ENCODE data around the gene ITPR2. TPM values are rescaled to one million over a fixed set of nuclear protein-coding genes. Genes with fewer than 3 reads are reported as not detected.

ITPR2 gene
- total and polyA plus RNA-seq, 2 of the 13 experiments (the other 11 are each of a cell fraction or from before 2014, with no cell fraction given): 31.9 to 81.9 TPM

DNA sequence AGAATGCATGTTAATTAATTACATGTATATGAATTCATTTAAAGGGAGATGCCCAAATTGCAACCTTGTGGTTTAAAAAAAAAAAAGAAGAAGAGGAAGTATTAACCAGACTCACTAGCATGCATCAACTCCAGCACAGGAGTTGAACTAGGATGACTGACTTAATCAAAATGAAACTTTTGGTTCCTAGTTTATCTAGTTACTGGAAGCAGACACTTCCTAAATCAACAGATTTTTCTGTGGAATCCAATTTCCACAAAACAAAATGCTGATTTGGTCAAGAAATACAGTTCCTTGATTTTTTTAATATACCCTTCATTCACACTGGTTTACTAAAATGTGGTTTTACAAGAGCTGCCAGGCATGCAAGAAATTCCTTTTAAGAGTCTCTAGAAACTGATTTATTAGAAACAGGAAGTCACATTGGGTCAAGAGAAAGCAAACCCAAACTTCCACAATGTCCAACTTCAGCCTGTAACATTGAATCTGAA lies 41.6 kb downstream of the ITPR2 start:
- intact Hi-C loops (cut with micrococcal nuclease; ENCODE audit: unreplicated experiment) (no loop called here), in situ Hi-C loops (cut with HindIII; ENCODE audit: extremely low pct_ligation_motif_present, low pct_unique_long_range_greater_than_20kb) (no loop called here)
- ChIA-PET CTCF (ENCODE audit: low intra/inter-chr PET ratio, low total read pairs) (no interaction called here), POLR2A (no interaction called here)
- H3K9me3 ChIP-seq (ENCODE audit: low read length): no peaks in the 10 kb centered on the region
- peaks cover 16% of the 10 kb centered on the region for H4K20me1 ChIP-seq (ENCODE audit: insufficient read depth, low read length)
- H3K36me3 ChIP-seq (replicated peaks in 1 of 2; ENCODE audit: control insufficient read depth in 1 of 2, insufficient read depth in 2 of 2, low read length in 2 of 2): peaks cover 6 to 39% of the 10 kb centered on the region in 2 experiments
- DNase-seq (ENCODE audit: low spot score) (no peak), ATAC-seq (no peak), FAIRE-seq (no peak)
- H3K4me1 ChIP-seq (ENCODE audit: insufficient read depth, low read length): peaks cover 59% of the 10 kb centered on the region
- no peaks in the 10 kb centered on the region for H3K27me3 ChIP-seq (ENCODE audit: control insufficient read depth in 1 of 2, insufficient read depth in 2 of 2, low read length in 2 of 2)
- H3K9ac ChIP-seq (ENCODE audit: insufficient read depth, low read depth, low read length): no peak overlapping the region
- BruUV-seq (replicated peaks): no TSS peak
- H3K27ac ChIP-seq (ENCODE audit: extremely low read length, insufficient read depth, low read length): peak overlapping the region; percentile 9
- no peak overlapping the region for H3K4me3 ChIP-seq (replicated peaks in 1 of 3; ENCODE audit: insufficient read depth in 1 of 3, low read depth in 2 of 3, low read length in 3 of 3)
- H3K79me2 ChIP-seq (ENCODE audit: insufficient read depth, low read length): peaks cover 67% of the 10 kb centered on the region
- H3K4me2 ChIP-seq (ENCODE audit: low read depth, low read length): no peak overlapping the region
- no peak overlapping the region for H2AFZ ChIP-seq (ENCODE audit: low read length)
- TF ChIP-seq ELF3 (CRISPR knock-in tag; IDR thresholded peaks at IDR 0.05) (no peak), ZFP62 (CRISPR knock-in tag; IDR thresholded peaks at IDR 0.05) (no peak), SALL1 (CRISPR knock-in tag; IDR thresholded peaks at IDR 0.05) (no peak)
- TF ChIP-seq, protein P1, sequence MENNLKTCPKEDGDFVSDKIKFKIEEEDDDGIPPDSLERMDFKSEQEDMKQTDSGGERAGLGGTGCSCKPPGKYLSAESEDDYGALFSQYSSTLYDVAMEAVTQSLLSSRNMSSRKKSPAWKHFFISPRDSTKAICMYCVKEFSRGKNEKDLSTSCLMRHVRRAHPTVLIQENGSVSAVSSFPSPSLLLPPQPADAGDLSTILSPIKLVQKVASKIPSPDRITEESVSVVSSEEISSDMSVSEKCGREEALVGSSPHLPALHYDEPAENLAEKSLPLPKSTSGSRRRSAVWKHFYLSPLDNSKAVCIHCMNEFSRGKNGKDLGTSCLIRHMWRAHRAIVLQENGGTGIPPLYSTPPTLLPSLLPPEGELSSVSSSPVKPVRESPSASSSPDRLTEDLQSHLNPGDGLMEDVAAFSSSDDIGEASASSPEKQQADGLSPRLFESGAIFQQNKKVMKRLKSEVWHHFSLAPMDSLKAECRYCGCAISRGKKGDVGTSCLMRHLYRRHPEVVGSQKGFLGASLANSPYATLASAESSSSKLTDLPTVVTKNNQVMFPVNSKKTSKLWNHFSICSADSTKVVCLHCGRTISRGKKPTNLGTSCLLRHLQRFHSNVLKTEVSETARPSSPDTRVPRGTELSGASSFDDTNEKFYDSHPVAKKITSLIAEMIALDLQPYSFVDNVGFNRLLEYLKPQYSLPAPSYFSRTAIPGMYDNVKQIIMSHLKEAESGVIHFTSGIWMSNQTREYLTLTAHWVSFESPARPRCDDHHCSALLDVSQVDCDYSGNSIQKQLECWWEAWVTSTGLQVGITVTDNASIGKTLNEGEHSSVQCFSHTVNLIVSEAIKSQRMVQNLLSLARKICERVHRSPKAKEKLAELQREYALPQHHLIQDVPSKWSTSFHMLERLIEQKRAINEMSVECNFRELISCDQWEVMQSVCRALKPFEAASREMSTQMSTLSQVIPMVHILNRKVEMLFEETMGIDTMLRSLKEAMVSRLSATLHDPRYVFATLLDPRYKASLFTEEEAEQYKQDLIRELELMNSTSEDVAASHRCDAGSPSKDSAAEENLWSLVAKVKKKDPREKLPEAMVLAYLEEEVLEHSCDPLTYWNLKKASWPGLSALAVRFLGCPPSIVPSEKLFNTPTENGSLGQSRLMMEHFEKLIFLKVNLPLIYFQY (CRISPR knock-in tag; IDR thresholded peaks at IDR 0.05; ENCODE audit: borderline replicate concordance): no peak
- TF ChIP-seq, protein P2, sequence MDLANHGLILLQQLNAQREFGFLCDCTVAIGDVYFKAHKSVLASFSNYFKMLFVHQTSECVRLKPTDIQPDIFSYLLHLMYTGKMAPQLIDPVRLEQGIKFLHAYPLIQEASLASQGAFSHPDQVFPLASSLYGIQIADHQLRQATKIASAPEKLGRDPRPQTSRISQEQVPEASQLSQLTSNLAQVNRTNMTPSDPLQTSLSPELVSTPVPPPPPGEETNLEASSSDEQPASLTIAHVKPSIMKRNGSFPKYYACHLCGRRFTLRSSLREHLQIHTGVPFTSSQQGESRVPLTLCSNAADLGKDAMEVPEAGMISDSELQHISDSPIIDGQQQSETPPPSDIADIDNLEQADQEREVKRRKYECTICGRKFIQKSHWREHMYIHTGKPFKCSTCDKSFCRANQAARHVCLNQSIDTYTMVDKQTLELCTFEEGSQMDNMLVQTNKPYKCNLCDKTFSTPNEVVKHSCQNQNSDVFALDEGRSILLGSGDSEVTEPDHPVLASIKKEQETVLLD (CRISPR knock-in tag; IDR thresholded peaks at IDR 0.05; ENCODE audit: low read depth): no peak
- TF ChIP-seq, protein P3, sequence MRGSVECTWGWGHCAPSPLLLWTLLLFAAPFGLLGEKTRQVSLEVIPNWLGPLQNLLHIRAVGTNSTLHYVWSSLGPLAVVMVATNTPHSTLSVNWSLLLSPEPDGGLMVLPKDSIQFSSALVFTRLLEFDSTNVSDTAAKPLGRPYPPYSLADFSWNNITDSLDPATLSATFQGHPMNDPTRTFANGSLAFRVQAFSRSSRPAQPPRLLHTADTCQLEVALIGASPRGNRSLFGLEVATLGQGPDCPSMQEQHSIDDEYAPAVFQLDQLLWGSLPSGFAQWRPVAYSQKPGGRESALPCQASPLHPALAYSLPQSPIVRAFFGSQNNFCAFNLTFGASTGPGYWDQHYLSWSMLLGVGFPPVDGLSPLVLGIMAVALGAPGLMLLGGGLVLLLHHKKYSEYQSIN (CRISPR knock-in tag; IDR thresholded peaks at IDR 0.05; ENCODE audit: borderline replicate concordance): no peak
